CMK (cell line): ENCODE data around the gene ANKS1B.

Experiments used
- DNase-seq: peaks from one replicate; pipeline ENCODE4 v3.0.0-alpha.2; 2010; ENCODE audit warnings: low read depth

ANKS1B gene

DNA sequence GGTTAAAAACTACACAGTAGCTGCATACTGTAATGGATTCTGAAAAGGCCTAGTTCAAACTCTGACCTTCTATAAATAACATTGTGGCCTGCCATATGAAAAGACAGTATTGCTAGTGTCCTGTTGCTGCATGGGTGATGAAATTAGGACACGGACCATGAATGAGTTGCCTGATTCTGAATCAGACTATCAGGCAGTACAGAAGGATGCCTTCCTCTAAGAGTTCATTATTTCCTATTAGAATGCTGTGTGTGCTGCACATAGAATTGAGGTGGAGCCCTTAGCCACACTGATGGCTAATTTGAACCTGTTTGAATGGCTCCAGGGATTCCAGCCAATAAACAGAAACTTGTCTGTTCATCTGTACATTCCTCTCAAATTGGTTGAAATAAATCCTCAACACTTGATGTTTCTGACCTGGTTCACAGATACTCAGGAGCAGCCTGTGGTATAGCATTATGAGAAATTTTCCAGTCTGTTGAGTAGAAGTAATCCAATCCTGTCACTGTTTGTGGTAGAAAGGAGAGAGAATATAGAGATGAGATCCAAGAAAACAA is 856.4 kb downstream of the ANKS1B start:
- no peak for DNase-seq

- no peak for DNase-seq
Observed at GRCh38 chr12:99122959-99123358, 861.8 kb downstream of the ANKS1B start.

GRCh38 chr12:99122496-99122895 is 862.2 kb downstream of the ANKS1B start:
- DNase-seq, result no peak

DNA sequence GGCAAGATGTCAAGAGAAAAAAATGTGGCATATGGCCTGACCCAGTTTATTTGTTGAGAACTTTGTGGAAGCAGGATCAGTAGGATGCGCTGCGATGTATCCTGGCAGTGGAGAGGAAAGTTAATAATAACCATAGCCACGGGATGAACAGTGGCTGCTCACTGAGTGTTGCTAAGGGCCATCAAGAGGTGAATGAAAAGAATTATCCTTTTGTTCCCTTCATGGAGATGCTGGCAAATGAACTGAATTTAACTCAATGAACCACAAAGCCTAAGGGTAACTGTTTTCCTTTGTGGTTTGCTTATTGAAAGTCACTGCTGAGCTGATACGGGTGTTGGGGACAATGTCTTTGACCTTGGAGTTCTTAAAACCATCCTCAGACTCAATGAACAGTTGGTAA is 863.2 kb downstream of the ANKS1B start:
- no peak for DNase-seq

DNA sequence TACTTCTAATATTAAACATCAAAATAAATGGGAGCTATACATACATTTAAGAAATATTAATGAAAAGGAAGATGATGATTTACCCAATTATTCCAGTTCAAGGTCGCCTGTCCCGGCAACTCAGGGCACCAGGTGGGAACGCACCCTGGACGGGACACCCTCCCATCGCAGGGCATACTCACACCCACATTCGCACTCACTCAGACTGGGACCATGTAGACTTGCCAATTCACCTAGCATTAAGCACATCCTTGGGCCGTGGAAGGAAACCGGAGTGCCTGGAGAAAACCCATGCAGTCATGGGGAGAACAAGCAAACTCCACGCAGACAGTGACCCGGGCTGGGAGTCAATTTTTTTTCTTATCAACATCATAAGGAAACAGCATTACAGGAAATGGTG is 864.8 kb downstream of the ANKS1B start:
- DNase-seq, result no peak

GRCh38 chr12:99119449-99119848 is 865.3 kb downstream of the ANKS1B start:
- DNase-seq, result no peak

GRCh38 chr12:99111600-99111999 is 873.1 kb downstream of the ANKS1B start:
- no peak for DNase-seq

DNA sequence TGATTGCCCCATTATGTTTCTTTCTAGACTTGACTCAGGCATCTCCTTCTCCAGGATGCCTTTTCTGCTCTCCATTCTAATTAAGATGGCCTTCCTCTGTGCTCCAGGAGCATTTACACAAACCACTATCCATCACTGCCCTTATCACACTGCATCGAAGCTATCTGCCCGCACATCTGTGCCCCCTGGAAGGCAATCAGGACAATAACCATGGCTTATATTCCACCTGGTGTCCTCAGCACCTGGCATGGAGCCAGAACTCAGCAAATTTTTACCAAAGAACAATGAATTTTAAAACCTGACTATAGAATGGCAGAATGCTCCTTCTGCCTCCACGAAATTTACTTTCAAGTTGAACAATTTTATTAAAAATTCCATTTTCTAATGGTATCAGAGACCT is 873.9 kb downstream of the ANKS1B start:
- no peak for DNase-seq

DNA sequence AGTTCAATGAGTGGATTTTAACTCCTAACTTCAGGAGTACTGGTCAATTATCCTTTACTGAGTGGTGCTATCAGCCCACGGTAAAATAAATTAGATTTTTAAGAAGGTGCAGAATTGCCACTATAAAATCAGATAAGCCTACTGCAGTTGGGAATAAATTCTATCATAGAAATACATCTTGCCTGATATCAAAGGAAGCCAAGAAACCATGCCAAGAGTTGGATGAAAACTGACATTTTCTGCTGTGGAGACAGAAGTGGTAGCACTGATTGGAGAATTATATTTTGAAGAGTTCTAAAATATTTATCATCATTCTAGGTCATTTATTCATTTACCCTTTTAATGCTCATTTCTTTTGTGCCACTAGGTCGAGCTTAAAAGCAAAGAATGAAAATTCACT is 874.5 kb downstream of the ANKS1B start:
- no peak for DNase-seq

- DNase-seq, result no peak
Observed at GRCh38 chr12:99108924-99109323, 875.8 kb downstream of the ANKS1B start.

GRCh38 chr12:99099786-99100185 is 885.0 kb downstream of the ANKS1B start:
- DNase-seq, result no peak

DNA sequence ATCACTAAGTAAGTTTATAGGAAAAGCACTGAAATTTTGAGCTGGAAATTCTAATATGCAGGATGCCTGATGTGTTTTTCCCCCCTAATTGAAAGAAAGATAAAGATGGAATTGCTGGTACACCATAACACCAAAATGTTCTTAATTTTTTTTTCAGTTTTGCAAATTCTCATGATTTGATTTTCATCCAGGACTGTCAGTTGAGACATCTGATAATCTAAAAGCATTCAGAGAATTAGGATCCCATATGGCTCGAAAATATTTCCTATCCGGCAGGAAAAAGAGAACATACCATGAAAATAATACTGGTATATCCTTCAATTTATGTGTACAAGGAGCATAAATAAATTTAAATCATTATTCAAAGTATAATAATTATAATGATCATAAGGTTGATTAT is 887.6 kb downstream of the ANKS1B start:
- DNase-seq, result no peak

DNA sequence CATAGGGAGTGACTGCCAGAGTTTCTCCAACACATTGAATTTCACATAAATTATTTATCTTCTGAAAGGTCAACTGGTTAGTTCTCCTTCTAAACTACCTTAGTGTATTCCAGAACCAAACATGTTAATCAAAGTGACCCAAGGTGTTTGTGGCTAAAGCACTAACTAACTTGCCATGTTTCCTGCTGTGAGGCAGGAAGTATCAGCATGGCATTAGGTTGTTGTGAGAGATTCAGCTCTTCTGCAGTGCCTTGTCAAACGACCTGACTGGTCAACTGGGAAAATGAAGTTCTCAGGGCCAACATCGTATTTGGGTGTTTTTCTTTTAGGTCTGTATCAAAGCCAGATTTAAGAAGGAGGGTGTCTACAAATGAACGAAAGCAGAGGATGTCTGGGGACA is 891.6 kb downstream of the ANKS1B start:
- no peak for DNase-seq

- no peak for DNase-seq
Observed at GRCh38 chr12:99092100-99092851, 892.5 kb downstream of the ANKS1B start.

- DNase-seq, result no peak
Observed at GRCh38 chr12:99087278-99087677, 897.5 kb downstream of the ANKS1B start.

GRCh38 chr12:99079811-99080210 is 904.9 kb downstream of the ANKS1B start:
- DNase-seq, result no peak

GRCh38 chr12:99068993-99069747 is 915.6 kb downstream of the ANKS1B start:
- no peak for DNase-seq

GRCh38 chr12:99067171-99067785 is 917.5 kb downstream of the ANKS1B start:
- DNase-seq, result no peak

DNA sequence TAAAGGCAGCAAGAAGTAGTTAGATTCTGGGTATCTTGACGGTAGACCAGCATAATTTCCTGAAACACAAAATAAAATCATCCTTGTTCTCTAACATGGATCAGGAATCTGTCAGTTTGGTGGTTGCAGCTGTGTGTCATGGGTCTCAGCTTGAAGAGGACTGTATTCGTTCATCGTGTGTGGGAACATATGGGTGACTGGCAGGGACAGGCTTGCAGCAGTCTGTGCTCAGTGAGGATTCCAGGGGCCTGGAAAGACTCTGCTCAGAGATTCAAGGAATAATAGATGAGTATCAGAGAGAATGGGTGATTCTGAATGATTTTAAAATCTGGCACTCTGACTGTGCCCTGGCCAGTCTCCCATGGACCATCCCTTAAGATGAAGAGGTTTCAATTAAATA is 918.0 kb downstream of the ANKS1B start:
- DNase-seq, result no peak

- no peak for DNase-seq
Observed at GRCh38 chr12:99063182-99063581, 921.6 kb downstream of the ANKS1B start.

DNA sequence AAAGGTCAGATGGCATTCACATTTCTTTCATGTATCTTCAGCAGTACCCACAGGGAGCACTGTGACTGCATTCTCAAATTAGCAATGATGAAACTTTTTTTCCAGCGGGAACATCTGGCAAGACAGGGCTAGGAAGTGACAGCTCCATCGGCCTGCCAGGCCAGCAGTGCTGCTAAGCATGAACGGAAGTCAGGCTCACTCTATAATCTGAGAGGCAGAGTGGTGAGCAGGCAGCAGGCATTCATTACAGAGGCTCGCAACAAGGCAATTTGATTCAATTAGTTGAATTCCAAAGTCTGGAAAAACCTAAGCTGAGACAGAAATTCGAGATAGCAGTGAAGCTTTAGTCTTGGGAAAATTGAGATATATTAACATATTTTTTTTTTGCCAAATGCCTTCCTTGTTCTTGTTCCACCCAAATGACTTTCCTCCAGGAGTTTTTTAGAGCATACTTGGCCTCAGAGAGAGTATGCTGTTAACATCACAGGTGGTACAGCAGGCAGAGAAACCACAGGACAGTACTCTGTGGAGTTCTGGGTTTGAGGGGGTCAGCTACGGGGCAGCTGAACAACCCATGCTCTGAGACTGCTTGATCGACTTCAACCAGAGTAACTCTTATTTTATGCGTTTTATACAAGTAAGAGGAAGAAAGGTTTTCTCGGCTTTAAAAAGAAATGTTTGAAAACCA is 924.8 kb downstream of the ANKS1B start:
- no peak for DNase-seq

DNA sequence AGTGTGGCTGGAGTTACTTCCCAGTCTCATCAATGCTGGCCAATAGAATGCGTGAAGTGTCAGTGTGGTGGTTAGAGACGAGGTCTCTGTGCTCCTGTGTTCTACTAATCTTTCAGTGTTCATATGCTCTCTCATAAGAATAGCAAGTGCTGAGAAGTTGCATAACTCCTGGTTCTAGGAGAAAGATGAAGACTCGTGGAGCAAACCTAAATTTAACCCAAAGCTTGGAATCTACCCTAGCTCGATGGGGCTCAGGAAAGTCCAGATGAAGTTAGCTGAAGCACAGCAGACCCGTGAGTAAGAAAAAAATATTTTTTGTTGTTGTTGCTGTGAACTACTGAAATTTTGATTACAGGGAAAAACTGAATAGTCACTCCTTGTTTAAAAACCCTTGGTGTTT is 927.1 kb downstream of the ANKS1B start:
- no peak for DNase-seq
